Hepatocyte (in vitro differentiated cells): ENCODE data around the gene TEKT5.

Experiments
- EZH2 ChIP-seq: fragments of 200-600 bp; sonication (generic); IDR thresholded peaks from 2 replicates; pipeline ENCODE4 v1.6.1; 2016; ENCODE audit warnings: antibody characterized with exemption, mild to moderate bottlenecking, borderline replicate concordance
- EZH2phosphoT487 ChIP-seq: fragments of 200-600 bp; sonication (generic); IDR thresholded peaks from one replicate; pipeline ENCODE4 v1.6.1; 2018; ENCODE audit warnings: antibody characterized with exemption, mild to moderate bottlenecking, low read depth, moderate library complexity; ENCODE audit not compliant: unreplicated experiment, severe bottlenecking
- TF ChIP-seq, protein P1 (sequence below): fragments of 200-600 bp; sonication (generic); IDR thresholded peaks from 2 replicates; pipeline ENCODE4 v1.5.1; 2016; ENCODE audit warnings: antibody characterized with exemption, mild to moderate bottlenecking; ENCODE audit not compliant: poor library complexity

DNA sequence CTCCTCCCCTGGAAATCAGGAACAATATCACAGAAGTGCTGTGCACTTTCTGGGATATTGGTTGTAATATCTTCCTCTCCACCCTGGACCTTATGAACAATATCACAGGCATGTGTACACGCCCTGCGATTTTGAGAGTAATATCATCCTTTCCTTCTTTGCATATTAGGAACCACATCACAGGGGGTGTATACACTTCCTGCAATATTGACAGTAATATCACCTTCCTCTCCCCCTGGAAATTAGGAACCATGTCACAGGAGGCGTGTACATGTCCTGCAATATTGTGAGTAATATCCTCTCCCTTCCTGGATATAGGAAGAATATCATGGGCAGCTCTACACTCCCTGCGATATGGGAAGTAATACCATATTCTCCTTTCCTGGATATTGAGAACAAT is 14.2 kb upstream of the TEKT5 start:
- TF ChIP-seq, protein P1, sequence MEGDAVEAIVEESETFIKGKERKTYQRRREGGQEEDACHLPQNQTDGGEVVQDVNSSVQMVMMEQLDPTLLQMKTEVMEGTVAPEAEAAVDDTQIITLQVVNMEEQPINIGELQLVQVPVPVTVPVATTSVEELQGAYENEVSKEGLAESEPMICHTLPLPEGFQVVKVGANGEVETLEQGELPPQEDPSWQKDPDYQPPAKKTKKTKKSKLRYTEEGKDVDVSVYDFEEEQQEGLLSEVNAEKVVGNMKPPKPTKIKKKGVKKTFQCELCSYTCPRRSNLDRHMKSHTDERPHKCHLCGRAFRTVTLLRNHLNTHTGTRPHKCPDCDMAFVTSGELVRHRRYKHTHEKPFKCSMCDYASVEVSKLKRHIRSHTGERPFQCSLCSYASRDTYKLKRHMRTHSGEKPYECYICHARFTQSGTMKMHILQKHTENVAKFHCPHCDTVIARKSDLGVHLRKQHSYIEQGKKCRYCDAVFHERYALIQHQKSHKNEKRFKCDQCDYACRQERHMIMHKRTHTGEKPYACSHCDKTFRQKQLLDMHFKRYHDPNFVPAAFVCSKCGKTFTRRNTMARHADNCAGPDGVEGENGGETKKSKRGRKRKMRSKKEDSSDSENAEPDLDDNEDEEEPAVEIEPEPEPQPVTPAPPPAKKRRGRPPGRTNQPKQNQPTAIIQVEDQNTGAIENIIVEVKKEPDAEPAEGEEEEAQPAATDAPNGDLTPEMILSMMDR = no peak
- TF ChIP-seq EZH2 = no peak
- no peak for TF ChIP-seq EZH2phosphoT487
